Left kidney (tissue), 8 donors: Measurements from ENCODE around the gene C9. TPM values are rescaled to one million over a fixed set of nuclear protein-coding genes. Genes with fewer than 3 reads are reported as not detected.
A peak's percentile ranks its signal among the peaks of the same experiment; 100 is the strongest.
"Not testable (repeated sequence)": the region's sequence is repeated elsewhere in the genome, so short reads cannot be mapped to it uniquely, and the experiment has no call there.

Experiments used
- DNase-seq: peaks from one replicate; pipeline ENCODE4 v3.0.0-alpha.2; 2013
- long read RNA-seq, 8 donors: transcript quantifications; one replicate each; lab custom pipeline, GENCODE V29; 2026
- polyA plus RNA-seq: library from polyadenylated mRNA; unstranded; fragments of 120-200 nt; gene quantifications from one replicate; pipeline ENCODE4 v1.2.1, GENCODE V29; 2013; ENCODE audit not compliant: insufficient read length

The C9 gene
- 0.37 TPM for polyA plus RNA-seq
- long read RNA-seq, donor 1 = 0 reads
- long read RNA-seq, donor 2 = 0 reads
- long read RNA-seq, donor 3 = 0 reads
- long read RNA-seq, donor 4 = 0 reads
- long read RNA-seq, donor 5 = 0 reads
- long read RNA-seq, donor 6 = 0 reads
- long read RNA-seq, donor 7 = 0 reads
- long read RNA-seq, donor 8 = 0 reads

- no peak for DNase-seq
Observed at GRCh38 chr5:39364367-39364766, at the start of gene C9. Gene C9 (minus strand): TSS chr5:39364495. CDS start chr5:39364464, 31 bp downstream.

DNA sequence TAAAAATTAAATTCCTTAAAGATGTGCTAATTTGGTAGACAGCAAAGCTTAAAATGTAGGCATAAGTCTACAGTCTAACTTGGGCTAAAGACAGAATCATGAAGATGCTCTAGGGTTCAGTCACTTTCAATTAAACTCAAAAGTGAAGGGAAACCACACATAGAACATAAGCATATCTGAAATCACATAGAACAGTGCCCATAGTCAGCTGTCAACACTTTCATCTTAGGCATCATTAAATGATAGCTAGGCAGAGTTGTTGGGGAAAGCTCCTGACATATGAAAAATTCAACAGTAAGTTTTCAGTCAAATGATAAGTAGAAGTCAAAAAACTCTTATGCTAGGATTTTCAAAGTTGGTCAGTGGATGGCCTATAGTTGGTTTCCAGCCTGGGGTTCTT lies 49.5 kb upstream of the C9 start:
- no peak for DNase-seq

DNA sequence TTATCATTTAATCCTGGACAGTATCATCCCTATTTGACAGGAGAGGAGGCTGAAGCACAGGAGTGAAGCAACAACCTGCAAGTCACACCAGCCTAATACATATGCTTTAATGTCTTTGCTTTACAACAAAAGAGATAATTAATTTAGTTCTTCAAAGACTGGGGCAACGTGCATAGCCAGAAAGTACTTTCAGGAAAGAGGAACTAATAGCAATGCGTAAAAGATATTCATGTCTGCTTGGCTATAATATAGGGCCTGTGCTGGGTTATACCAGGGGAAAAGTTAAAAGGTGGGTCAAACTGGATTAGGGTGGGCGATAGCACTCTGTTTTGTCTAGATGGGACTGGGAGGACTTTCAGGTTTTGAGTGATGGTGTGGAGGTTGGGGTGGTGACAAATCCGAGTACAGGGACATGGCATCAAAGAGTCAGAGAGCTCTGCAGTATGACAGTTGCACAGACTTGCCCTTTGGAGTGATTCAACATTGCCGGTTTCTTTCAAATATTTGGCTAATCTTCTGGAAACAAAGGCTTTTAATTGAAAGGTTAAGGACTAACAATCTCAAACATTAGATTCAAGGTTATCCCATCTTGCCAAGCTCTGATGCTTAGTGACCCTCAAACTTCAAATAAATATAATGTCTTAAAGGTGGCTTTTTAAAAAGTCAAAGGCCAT lies 48.6 kb upstream of the C9 start:
- no peak for DNase-seq

DNA sequence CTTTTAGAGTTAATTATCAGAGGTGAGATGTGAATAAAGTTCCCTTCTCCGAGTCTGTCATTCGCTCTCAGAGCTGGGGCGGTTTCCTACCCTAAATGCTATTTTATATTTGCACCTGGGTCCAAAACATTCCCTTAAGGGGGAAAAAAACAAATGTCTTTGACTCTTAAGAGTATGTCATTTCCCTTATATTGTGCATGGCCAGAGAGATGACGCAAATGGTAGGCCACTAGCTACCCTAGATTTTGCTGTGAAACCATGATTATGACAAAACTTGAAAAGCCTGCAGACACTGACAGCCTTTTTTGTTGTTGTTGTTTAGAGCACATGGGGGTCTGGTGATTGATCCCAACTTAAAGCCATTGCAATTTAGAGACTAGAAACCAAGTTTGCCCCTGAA lies 47.7 kb upstream of the C9 start:
- no peak for DNase-seq

DNA sequence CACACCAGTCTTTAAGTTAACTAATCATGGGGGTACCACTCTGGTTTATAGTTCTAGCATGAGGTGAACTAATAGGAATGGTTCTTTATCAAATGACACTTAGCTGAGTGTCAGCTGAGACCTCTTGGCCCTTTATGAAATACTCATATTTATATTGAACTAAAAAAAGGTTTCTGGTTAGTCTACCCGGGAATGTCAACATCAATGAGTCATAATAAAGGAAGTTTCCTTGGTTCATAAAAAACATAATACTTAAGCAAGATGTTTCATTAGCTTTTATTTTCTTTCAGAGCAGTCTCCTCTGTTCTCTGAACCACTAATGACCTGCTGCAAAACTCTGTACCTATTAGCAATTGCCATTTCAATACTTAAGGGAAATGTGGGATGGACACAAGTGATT lies 46.8 kb upstream of the C9 start:
- DNase-seq = no peak

DNA sequence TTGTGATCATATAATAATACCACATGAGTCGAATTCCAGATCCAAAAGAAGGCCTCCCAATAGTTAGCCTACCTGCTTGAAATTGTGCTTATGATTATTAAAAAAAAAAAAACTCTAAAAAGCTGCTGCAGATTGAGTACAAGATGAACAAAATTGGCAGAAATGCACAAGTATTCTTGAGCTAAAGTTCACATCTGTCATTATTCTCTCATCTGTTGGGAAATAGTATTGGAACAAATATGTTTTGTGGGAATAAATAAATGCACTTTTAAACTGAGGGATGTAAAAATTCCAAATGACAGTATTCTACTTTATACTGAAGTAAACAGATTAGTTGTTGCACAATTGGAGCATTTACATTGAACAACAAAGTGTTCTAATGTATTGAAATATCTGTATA lies 44.7 kb upstream of the C9 start:
- no peak for DNase-seq

- no peak for DNase-seq
Observed at GRCh38 chr5:39405083-39405843, 41.0 kb upstream of the C9 start.

DNA sequence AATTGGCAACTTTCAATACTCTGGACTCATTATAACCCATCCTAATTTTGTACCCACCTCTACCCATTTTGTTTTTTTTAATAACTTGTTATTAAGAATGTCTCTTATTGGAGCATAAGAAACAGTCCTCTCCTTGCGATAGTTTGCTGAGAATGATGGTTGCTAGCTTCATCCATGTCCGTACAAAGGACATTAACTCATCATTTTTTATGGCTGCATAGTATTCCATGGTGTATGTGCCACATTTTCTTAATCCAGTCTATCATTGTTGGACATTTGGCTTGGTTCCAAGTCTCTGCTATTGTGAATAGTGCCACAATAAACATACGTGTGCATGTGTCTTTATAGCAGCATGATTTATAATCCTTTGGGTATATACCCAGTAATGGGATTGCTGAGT lies 39.5 kb upstream of the C9 start:
- not testable (repeated sequence) for DNase-seq

DNA sequence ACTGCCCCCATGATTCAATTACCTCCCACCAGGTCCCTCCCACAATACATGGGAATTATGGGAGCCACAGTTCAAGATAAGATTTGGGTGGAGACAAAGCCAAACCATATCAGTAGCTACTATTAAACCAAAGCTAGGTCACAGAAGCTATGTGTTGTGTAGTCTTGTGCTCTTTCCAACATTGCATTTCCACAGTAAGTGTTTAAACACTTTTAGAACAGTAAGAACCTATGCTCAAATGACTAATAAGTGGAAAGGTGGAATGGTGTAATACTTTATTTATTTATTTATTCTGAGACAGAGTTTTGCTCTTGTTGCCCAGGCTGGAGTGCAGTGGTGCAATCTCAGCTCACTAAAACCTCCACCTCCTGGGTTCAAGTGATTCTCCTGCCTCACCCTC lies 37.8 kb upstream of the C9 start:
- DNase-seq = not testable (repeated sequence)

DNA sequence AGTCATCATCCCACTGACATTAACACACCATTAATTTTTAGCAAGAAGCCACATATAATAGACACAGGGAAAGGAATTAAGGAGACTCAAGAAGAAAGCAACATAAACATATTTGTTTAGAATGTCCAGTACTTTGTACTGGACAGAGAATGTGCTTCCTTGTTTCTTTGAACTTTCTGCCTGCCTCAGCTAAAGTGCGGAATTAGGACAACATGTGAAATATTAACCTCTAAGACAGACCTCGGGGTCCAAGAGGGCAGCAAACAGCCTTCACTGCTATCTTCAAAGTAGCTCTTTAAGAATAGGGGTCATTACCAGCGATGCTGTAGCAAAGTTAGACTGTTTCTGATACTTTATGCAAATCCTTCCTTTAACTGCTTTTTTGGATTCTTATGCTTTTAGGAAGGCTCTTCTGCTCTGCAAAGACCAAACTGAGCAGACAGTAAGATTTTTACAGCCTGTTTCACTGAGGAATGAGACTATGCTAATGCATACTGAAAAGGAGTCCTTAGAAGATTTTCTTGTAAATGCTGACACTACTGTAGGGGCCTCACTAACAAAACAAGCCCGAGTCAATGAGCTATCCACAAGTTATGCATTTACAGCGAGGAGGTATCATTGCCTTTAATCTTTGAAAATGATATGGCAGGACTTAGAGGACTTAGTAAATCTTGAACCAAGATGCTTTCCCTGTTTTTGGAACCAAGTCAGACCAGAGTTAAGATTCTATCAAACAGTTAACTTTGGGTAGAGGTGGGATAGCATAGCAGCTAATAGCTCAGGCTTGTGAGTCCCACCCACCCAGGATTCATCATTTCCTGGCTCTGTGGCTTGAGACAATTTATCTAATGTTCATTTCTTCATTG lies 36.7 kb upstream of the C9 start:
- no peak for DNase-seq

DNA sequence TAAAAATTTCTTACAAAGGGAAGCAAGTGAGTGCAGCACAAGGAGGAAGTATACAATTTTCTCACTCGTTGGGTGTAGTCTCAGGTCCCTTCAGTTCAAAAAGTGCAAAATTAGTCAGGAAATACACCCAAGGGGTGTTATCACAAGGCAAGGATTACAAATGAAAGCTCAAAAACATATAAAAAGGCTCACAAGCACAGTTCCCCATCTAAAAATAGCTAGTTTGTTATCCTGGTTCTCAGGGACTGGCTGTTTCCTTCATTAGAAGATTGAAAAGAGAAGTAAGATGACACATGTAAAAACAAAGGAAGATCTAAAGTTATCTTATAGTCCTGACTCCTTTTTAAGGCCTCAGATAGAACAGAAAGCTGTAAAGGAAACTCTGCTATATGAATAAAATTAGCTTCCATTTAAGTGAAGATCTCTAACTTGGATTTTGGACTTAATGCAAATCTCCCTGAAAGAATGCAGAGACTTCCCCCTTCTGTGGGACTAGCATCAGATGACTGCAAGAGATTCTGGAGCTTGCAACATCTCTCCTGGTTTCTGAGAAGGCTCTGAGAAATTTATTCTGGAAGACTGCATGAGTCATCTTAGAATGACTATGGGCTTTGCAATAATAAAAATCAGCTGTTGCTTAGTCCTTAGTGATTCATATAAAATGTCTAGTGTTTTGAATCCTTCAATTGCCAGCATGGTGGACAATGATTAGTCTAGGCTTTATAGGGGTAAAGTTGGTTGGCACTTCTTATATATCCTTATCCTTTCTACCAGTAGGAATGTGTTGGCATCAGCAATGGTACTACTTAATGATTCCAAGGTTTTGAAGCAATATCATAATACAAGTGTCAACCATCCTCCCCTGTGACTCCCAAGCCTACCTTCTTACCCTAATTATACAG lies 35.1 kb upstream of the C9 start:
- DNase-seq = no peak

DNA sequence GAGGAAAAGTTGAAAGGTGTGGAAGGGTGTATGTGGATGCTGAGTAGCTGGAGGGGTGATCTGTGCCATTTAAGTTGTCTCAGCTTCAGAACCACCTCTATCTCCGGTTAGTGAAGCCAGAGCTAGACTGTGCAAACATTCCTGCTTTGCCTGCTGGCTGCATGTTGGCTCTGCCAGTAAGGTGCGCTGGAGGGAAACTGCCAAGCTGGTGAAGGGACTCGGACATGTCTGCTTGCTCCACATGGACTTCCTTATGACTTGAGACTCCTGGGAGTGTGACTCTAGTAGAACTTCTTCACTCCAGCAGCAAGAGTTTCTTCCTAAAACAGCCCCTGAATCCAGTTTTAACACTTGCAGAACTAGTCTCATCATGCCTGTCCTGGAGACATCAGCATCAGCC lies 32.5 kb upstream of the C9 start:
- DNase-seq = no peak

- no peak for DNase-seq
Observed at GRCh38 chr5:39395521-39395920, 31.2 kb upstream of the C9 start.

- no peak for DNase-seq
Observed at GRCh38 chr5:39394946-39395345, 30.7 kb upstream of the C9 start.

GRCh38 chr5:39390945-39391344 lies 26.6 kb upstream of the C9 start:
- DNase-seq = no peak

- DNase-seq = no peak
Observed at GRCh38 chr5:39387293-39387692, 23.0 kb upstream of the C9 start.

GRCh38 chr5:39384271-39384670 lies 20.0 kb upstream of the C9 start:
- DNase-seq = no peak

- DNase-seq = no peak
Observed at GRCh38 chr5:39381376-39381775, 17.1 kb upstream of the C9 start.

GRCh38 chr5:39379693-39380092 lies 15.4 kb upstream of the C9 start:
- DNase-seq = no peak

DNA sequence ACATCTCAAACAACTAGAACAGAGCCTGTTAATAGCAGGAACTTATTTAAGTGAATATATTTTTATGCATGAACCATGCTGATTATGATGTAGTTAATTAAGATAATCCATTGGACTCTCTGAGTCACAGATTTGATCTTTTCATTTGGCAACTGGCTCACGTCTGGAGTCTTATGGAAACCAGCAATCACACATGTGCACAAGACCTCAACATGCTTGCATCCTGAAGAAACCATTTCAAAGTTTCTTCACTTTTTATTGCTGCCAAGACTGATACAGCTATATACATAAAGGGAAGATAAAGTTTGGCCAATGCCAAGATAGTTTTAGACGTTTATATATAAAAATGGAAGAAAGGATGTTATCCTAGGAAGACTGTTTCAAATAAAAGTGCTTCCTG lies 13.3 kb upstream of the C9 start:
- no peak for DNase-seq

- peak; percentile 50 for DNase-seq
Observed at GRCh38 chr5:39376293-39376714, 12.0 kb upstream of the C9 start.
